Activated CD8-positive, alpha-beta T cell treated with anti-CD3 and anti-CD28 coated beads for 36 hours (primary cell): ENCODE results near the gene ZFAND2B. TPM values are rescaled to one million over a fixed set of nuclear protein-coding genes. Genes with fewer than 3 reads are reported as not detected.

ENCODE experiments used
- ATAC-seq: fragments of 200-7000 bp; cut with Tn5 transposase; one replicate; pipeline ENCODE4 v1.10.0; 2021; ENCODE audit warnings: mild to moderate bottlenecking, moderate library complexity
- CTCF ChIA-PET: fragments of 350-600 bp; sonication (Branson Sonifier 250); formaldehyde crosslinking; loops from one replicate; lab custom pipeline; 2021; ENCODE audit warnings: antibody characterized with exemption; lab: Charles Lee
- POLR2A ChIA-PET: fragments of 350-600 bp; sonication (Branson Sonifier 250); formaldehyde crosslinking; loops from one replicate; lab custom pipeline; 2021; ENCODE audit warnings: antibody characterized with exemption; lab: Charles Lee
- DNase-seq: peaks from one replicate; pipeline ENCODE4 v3.0.0-alpha.2; 2020
- H3K27ac Mint-ChIP-seq: one replicate; pipeline ENCODE4 v1.8.0; 2021; ENCODE audit warnings: mild to moderate bottlenecking, mixed read lengths
- H3K27me3 Mint-ChIP-seq: one replicate; pipeline ENCODE4 v1.8.0; 2021; ENCODE audit warnings: mixed read lengths
- H3K36me3 Mint-ChIP-seq: one replicate; pipeline ENCODE4 v1.8.0; 2021; ENCODE audit warnings: low read depth, mixed read lengths
- H3K4me1 Mint-ChIP-seq: one replicate; pipeline ENCODE4 v1.8.0; 2021; ENCODE audit warnings: low read depth, mixed read lengths
- H3K4me3 Mint-ChIP-seq: one replicate; pipeline ENCODE4 v1.8.0; 2021; ENCODE audit warnings: mild to moderate bottlenecking, moderate library complexity, mixed read lengths
- H3K9me3 Mint-ChIP-seq: one replicate; pipeline ENCODE4 v1.8.0; 2021; ENCODE audit warnings: mixed read lengths
- CTCF ChIP-seq: fragments of 200-600 bp; IDR thresholded peaks from one replicate; pipeline ENCODE4 v1.8.0; 2022; ENCODE audit warnings: antibody characterized with exemption, mild to moderate bottlenecking
- intact Hi-C: fragments of 100-400 bp; cut with micrococcal nuclease; formaldehyde crosslinking; loops from one replicate; pipeline ENCODE4 v1.10.0; 2022
- total RNA-seq, 2 experiments: library from RNA; stranded (reverse); gene quantifications; one replicate each; pipeline ENCODE4 v1.2.3, GENCODE V29; 2021

The ZFAND2B gene
- total RNA-seq, 2 experiments from 2014 or later, result 31.3 to 33.3 TPM

GRCh38 chr2:219213486-219214071, 7.0 kb downstream of the ZFAND2B start:
- Mint-ChIP-seq H3K4me1 (peaks cover 41% of the 10 kb centered on the region), H3K9me3 (no peaks in the 10 kb centered on the region), H3K27me3 (no peaks in the 10 kb centered on the region), H3K27ac (no peak overlapping the region), H3K36me3 (peaks cover 49% of the 10 kb centered on the region), H3K4me3 (no peak overlapping the region)
- POLR2A ChIA-PET, result interaction anchor here (1.5 kb wide), 1 partner anchor 13 kb away, joined by 4 read pairs; no protein-coding TSS in a partner anchor
- intact Hi-C loops, result loop anchor here (5.0 kb wide), 1 partner anchor 51 kb away; the partner anchor contains the start of gene NHEJ1
- no peak for DNase-seq
- no peak for ATAC-seq
- CTCF ChIA-PET, result interaction anchor here (3.4 to 6.7 kb wide), 3 partner anchors 41 to 82 kb away, joined by 13 to 49 read pairs (median 22); partner anchors contain the start of genes NHEJ1 and SLC23A3
- no peak for TF ChIP-seq CTCF

- H3K27ac Mint-ChIP-seq, result no peak overlapping the region
- POLR2A ChIA-PET, result interaction anchor here (1.0 to 3.8 kb wide), 2 partner anchors 14 to 35 kb away, joined by 3 to 15 read pairs; no protein-coding TSS in a partner anchor
These were observed 7.6 kb downstream of the ZFAND2B start for GRCh38 chr2:219214141-219214540.

GRCh38 chr2:219214786-219215185, 8.2 kb downstream of the ZFAND2B start:
- H3K4me1 Mint-ChIP-seq, result peaks cover 40% of the 10 kb centered on the region
- no peak for TF ChIP-seq CTCF
- peaks cover 53% of the 10 kb centered on the region for H3K36me3 Mint-ChIP-seq
- intact Hi-C loops, result loop anchor here (5.0 kb wide), 1 partner anchor 52 kb away; the partner anchor contains the start of gene NHEJ1
- ChIA-PET POLR2A (interaction anchor here (1.0 to 3.8 kb wide), 2 partner anchors 15 to 36 kb away, joined by 3 to 15 read pairs; no protein-coding TSS in a partner anchor), CTCF (interaction anchor here (1.1 to 2.7 kb wide), 2 partner anchors 37 to 80 kb away, joined by 3 to 10 read pairs; no protein-coding TSS in a partner anchor)
- H3K27ac Mint-ChIP-seq, result no peak overlapping the region
- ATAC-seq (no peak), DNase-seq (no peak)
- H3K9me3 Mint-ChIP-seq, result no peaks in the 10 kb centered on the region
- no peak overlapping the region for H3K4me3 Mint-ChIP-seq
- no peaks in the 10 kb centered on the region for H3K27me3 Mint-ChIP-seq

More at GRCh38 chr2:219214141-219214540, 7.6 kb downstream of the ZFAND2B start:
- no peak for TF ChIP-seq CTCF
- peaks cover 38% of the 10 kb centered on the region for H3K4me1 Mint-ChIP-seq
- ATAC-seq, result no peak
- intact Hi-C loops, result loop anchor here (5.0 kb wide), 1 partner anchor 52 kb away; the partner anchor contains the start of gene NHEJ1
- H3K9me3 Mint-ChIP-seq, result no peaks in the 10 kb centered on the region
- CTCF ChIA-PET, result interaction anchor here (1.1 to 6.7 kb wide), 3 partner anchors 37 to 81 kb away, joined by 3 to 49 read pairs (median 13); partner anchors contain the start of gene SLC23A3
- no peaks in the 10 kb centered on the region for H3K27me3 Mint-ChIP-seq
- peaks cover 51% of the 10 kb centered on the region for H3K36me3 Mint-ChIP-seq
- no peak overlapping the region for H3K4me3 Mint-ChIP-seq
- DNase-seq, result no peak

GRCh38 chr2:219215871-219216534, 9.4 kb downstream of the ZFAND2B start:
- Mint-ChIP-seq H3K4me1 (peaks cover 33% of the 10 kb centered on the region), H3K27ac (no peak overlapping the region), H3K9me3 (no peaks in the 10 kb centered on the region), H3K36me3 (peaks cover 54% of the 10 kb centered on the region), H3K4me3 (no peak overlapping the region), H3K27me3 (no peaks in the 10 kb centered on the region)
- ATAC-seq (no peak), DNase-seq (no peak)
- ChIA-PET POLR2A (interaction anchor here (0.9 to 3.8 kb wide), 5 partner anchors 14 to 67 kb away, joined by 3 to 15 read pairs (median 4); partner anchors contain the start of gene ANKZF1), CTCF (interaction anchor here (0.9 to 2.7 kb wide), 9 partner anchors 34 to 159 kb away, joined by 3 to 10 read pairs (median 3); partner anchors contain the start of genes NHEJ1 and TUBA4A)
- intact Hi-C loops, result no loop called here
- TF ChIP-seq CTCF, result no peak
